GM19452 (cell line): ENCODE data around the gene COX4I2.
"Not testable (repeated sequence)": the region's sequence is repeated elsewhere in the genome, so short reads cannot be mapped to it uniquely, and the experiment has no call there.

ENCODE experiments used
- ATAC-seq: cut with Tn5 transposase; IDR thresholded peaks from one replicate; pipeline ENCODE4 v1.9.1; 2021; ENCODE audit not compliant: unreplicated experiment

Gene COX4I2

GRCh38 chr20:31637660-31638059 lies at the start of gene COX4I2:
COX4I2 (plus strand) TSS chr20:31637912; CDS start chr20:31639018, 1,106 bp downstream.
- ATAC-seq, result no peak

DNA sequence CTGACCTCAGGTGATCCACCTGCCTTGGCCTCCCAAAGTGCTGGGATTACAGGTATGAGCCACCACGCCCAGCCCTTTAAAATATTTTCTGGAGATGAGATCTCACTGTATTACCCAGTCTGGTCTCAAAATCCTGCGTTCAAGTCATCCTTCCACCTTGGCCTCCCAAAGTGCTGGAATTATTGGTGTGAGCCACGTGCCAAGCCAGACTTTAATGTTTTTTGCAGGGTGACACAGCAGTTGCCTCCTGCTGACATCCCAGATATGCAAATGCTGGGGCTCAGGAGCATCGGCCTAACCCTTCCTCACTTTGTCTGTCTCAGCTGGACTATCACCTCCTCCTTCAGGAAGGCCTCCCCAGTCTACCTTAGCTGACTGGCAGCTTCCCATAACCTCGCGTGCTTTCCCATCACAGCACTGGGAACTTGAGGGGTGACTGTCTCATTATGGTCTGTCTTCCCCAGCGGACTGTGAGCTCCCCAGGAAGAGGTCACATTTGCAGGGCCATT lies 46.9 kb upstream of the COX4I2 start:
- no peak for ATAC-seq

DNA sequence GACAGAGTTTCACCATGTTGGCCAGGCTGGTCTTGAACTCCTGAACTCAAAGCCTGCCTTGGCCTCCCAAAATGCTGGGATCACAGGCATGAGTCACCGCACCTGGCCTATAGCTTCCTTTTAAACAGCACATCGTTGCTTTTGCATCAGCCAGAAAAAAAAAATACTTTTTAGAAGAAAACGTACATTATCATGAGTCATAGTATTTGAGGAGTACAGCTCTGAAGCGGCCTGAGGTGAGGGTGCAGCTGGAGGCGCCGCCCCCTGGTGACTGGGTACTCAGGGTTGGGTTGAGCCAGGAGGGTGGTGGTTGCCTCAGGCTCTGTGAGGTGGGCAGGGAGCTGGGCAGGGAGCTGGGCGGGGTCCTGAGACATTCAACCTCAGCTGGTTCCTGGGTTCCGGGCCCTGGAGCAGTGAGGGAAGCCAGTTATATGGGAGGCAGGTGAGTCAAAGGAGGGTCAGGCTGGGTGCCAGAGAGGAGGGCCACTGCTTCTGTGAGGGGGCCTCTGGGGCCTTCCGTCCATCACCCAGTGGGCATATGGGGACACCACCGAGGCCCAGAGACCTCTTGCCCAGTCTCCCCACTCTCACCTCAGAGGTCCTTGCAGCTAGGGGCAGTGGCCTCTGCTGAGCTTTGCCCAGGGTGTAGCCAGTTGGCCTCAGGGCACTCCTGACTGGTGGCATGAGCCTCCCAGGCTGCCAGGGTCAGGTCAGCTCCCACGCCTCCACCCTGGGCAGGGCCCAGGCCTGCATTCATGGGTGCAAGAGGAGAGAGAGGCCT lies 44.3 kb upstream of the COX4I2 start:
- no peak for ATAC-seq

DNA sequence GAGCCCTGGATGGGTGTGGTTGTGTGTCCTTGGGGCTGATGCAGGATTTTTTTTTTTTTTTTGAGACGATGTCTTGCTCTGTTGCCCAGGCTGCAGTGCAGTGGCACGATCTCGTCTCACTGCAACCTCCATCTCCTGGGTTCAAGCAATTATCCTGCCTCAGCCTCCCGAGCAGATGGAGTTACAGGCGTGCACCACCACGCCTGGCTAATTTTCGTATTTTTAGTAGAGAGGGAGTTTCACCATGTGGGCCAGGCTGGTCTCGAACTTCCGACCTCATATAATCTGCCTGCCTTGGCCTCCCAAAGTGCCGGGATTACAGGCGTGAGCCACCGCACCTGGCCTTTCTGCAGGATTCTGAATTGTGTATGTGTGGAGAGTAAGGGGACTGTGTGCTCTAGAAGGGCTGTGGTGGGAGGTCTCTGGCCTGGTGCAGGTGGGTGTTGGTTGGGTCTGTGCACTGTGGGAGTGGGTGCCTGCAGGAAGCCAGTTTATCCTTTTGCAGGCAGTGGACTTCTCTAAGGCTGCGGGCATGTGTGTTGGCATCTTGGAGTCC lies 43.6 kb upstream of the COX4I2 start:
- no peak for ATAC-seq

DNA sequence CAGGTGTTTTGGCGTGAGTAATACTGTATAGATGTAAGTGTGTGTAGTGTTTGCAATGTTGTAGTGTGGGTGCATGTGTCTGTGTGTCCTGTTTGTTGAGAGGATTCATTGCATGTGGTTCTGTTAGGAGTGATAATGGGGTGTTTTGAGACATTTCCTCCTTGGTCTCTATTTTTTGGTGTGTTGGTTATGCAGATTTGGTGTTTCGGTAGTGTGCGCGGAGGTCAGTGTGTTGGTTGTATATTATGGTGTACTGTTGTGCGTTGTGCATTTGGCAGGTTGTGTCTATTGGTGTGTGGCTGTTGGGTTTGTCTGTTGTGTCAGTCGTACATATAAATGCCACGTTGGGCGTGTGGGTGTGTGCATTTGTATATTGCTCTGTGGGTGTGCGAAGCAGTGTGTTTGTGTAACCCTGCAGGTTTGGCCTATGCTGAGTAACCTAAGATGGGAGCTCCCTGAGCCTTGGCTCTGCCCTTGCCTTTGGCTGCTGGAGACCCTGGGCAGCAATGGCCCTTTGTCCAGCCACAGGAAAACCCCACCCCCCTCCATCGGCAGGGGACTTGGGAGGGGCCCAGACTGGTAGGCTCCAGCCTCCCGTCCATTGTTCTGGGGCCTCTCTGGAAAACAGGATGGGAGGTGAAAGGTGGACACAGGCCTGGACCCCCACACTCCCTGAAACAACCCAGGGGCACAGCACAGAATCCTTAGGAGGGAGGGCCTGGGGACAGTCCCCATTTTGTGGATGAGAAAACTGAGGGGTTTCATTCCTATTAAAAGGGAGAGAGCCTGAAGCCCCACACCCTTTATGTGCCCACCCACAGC lies 42.9 kb upstream of the COX4I2 start:
- ATAC-seq, result no peak

DNA sequence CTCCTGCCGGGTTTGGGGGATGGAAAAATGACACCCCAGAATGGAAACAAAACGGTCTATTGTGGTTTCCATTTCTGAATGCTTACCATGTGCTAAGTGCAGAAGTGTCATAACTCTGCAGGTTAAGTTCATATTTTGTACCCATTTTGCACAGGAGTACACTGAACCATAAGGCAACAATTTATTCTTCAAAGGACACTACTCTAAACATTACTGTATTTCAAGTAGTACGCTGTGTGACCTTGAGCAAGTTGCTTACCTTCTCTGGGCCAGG lies 42.4 kb upstream of the COX4I2 start:
- ATAC-seq, result no peak

DNA sequence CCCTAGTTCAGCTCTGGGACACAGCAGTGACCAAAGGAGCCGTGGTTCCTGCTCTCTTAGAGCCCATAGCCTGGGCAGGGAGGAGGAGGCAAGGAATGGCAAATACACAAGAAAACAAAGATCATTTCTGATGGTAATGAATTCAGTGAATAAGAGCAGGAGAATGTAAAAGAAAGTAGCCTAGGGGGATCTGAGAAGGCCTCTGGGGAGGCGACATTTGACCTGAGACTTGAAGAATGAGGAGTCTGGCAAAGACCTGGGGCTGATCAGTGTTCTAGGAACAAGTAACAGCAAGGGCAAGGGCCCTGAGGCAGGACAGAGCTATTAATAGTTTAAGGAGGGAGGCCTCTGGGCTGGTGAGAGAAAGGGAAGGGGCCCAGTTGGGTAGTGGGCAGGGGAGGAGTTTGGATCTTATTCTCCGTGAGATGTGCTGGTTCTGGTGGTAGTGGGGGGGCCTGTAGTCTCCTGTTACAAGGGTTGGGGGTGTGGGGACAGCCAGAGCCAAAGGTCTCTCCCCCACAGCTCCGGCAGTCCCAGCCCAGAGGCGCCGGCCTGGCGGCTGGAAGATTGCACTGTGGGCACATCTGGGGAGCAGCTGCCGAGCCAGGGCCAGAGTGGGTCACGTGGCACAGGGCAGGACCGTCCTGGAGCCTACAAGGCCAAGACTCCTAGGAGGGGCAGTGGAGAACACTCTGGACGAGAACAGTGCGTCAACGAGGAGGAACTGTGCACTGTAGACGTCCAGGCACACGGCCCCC lies 41.9 kb upstream of the COX4I2 start:
- ATAC-seq, result no peak

DNA sequence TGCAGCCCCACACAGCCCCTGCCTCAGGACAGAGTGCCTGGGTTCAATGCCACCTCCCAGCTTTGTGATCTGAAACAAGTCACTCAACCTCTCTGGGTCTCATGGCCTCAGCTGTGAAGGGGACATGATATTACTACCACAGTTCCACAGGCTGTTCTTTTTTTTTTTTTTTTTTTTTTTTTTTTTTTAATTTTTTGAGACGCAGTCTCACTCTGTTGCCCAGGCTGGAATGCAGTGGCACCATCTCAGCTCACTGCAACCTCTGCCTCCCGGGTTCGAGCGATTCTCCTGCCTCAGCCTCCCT lies 41.3 kb upstream of the COX4I2 start:
- ATAC-seq, result not testable (repeated sequence)

DNA sequence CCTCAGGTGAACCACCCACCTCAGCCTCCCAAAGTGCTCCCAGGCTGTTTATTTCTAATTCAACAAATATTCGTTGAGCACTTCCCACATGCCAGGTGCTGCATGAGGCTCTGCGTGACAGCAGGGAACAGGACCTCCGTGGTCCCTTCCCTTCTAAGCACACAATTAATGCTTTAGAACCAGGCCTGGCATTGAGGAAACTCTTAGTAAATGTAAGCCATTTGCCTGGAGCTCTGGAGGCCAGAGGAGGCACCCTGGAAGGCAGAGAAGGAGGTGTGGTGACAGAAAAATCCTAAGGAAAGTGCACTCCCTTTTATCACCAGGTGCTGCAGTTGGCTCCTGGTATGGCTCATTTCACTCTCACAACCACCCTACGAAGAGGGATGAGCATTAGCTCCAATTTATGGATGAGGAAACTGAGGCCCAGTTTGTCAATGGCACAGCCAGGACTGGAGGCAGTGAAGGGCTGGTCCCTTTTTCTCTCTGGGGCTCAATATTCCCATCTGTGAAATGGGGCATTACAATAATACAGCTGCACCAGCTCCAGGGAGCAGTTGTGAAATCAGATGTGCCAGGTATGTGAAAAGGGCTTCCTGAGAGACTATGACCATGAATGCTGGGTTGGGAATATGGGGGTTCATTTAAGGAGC lies 40.8 kb upstream of the COX4I2 start:
- no peak for ATAC-seq

- no peak for ATAC-seq
Measured at GRCh38 chr20:31597481-31597855, 40.2 kb upstream of the COX4I2 start.

DNA sequence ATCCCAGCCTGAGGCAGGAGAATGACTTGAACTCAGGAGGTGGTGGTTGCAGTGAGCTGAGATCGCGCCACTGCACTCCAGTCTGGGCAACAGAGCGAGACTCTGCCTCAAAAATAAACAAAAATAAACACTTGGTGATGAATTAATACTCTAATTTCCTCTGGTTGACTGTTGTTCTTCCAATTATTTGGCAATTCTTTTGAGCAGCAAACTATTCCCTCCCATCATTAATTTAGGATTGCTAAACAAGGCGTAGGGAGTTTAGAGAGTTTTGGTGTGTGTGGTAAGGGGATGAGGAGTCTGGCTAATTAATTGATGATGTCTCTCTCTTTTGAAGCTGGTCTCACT lies 35.3 kb upstream of the COX4I2 start:
- ATAC-seq, result no peak

- peak; percentile 58 for ATAC-seq
Measured at GRCh38 chr20:31602779-31603441, 34.8 kb upstream of the COX4I2 start.

DNA sequence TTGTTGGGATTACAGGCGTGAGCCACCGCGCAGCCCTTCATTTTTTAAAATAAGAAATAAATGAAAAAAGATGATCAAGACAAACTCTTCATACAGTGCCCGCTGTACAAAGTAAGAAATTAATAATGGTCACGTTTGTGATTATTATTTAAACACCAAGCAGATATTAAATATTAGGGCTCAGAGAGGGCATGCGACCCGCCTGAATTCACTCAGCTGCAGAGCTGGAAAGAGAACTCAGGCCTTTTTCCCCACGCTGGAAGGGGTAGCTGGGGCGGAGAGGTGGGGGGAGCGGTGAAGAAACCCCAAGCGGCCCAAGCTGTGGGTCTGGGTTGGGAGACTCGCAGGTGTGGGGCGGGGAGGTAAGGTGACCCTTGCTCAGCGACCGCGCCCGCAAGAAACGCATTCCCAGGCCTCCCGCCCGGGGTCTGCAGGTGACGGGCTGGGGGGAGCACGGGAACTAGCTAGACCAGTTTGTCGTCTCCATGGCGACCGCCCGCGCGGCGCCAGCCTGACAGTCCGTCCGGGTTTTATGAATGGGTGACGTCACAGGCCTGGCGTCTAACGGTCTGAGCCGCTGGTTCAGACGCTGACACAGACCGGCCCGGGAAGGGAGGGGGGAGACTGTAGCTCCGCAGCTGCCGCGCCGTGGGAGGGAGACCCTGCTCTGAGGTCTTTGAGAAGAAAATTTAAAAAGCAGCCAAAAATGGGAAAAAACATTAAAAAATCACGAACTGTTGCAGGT lies 33.7 kb upstream of the COX4I2 start:
- peak; percentile 52 for ATAC-seq

- no peak for ATAC-seq
Measured at GRCh38 chr20:31604567-31605030, 33.1 kb upstream of the COX4I2 start.

DNA sequence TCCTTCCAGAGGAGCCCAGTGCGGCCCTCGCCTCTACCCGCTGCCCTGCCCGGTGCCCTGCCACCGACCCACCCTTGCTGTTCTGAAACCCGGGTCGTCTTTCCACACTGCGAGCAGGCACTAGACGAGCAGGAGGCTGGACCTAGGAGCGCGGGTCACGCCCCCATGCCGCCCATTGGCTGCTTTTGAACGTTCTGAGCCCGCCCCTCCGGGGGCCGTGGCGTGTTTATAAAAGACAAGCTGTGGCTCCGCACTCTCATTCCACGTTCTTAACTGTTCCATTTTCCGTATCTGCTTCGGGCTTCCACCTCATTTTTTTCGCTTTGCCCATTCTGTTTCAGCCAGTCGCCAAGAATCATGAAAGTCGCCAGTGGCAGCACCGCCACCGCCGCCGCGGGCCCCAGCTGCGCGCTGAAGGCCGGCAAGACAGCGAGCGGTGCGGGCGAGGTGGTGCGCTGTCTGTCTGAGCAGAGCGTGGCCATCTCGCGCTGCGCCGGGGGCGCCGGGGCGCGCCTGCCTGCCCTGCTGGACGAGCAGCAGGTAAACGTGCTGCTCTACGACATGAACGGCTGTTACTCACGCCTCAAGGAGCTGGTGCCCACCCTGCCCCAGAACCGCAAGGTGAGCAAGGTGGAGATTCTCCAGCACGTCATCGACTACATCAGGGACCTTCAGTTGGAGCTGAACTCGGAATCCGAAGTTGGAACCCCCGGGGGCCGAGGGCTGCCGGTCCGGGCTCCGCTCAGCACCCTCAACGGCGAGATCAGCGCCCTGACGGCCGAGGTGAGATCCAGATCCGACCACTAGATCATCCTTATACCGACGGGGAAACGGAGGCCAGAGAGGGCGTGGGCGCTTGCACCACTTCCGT lies 32.4 kb upstream of the COX4I2 start, which contains the start of gene ID1:
Gene ID1, plus strand, starts transcription at position 259 of the 871 bp plus-strand sequence. Its CDS starts 99 bp downstream, at position 358.
- peak; percentile 87 for ATAC-seq

DNA sequence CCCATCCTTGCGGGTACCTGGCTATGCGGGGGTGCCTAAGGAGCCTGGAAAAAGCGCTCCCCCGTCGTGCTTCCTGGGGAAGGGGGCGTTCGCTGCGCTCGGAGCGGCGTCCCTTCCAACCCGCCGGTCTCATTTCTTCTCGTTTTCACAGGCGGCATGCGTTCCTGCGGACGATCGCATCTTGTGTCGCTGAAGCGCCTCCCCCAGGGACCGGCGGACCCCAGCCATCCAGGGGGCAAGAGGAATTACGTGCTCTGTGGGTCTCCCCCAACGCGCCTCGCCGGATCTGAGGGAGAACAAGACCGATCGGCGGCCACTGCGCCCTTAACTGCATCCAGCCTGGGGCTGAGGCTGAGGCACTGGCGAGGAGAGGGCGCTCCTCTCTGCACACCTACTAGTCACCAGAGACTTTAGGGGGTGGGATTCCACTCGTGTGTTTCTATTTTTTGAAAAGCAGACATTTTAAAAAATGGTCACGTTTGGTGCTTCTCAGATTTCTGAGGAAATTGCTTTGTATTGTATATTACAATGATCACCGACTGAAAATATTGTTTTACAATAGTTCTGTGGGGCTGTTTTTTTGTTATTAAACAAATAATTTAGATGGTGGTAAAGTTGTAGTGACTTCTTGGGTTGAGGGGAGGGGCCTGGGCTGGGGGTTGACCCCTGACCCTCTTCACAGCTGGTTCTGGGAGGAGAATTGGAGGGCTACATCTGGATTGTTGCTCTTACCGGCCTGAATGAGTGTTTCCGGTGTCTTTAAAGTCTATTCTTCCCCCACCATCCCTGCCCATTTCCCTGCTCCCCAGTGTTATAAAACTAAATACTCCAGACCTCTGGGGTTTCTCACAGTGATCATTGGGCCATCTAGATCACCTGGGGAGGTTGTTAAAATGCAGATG lies 31.6 kb upstream of the COX4I2 start:
- no peak for ATAC-seq

DNA sequence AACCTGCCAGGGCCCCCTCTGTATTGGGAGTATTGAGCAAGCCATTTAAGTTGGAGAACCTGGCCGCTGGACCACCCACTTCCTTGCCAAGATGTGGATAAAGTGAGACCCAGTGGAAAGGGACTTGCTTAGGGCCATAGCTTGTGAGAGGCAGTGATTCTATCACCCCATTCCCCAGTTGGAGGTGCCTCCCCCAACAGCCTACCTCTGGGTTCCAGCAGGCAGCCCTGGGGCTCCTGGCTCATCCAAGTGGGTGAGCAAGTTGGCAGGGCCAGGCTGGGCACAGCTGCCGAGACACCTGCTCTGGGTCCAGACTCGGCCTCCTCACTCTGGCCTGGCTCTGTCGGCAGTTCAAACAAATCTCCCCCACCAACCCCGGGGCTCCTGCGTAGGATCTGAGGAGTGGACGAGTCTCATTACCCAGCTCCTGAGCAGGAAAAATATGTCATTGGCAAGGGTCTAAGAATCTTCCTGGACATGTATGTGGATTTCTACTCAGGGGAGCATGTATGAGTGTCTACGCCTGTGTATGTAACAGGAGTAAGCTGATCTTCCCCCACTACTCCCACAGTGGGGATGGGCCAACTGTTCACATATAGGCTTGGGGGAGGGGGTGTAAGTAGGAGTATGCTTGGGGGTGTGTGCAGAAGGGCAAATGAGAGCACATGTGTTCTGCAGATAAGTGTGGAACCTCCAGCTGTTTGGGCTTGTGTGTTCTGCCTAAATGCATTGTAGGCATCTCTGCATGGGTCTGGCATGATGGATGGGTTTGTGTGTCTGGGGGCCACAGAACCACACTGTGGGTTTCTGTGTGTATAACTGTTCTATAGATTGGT lies 30.7 kb upstream of the COX4I2 start:
- no peak for ATAC-seq
